ENCODE measurements around the gene GSK3B. TPM values are rescaled to one million over a fixed set of nuclear protein-coding genes. Genes with fewer than 3 reads are reported as not detected.

GSK3B gene
- polyA plus RNA-seq, 1 donor (not counting 4 experiments of a cell fraction or from before 2014, with no cell fraction given) = 73.3 TPM

DNA sequence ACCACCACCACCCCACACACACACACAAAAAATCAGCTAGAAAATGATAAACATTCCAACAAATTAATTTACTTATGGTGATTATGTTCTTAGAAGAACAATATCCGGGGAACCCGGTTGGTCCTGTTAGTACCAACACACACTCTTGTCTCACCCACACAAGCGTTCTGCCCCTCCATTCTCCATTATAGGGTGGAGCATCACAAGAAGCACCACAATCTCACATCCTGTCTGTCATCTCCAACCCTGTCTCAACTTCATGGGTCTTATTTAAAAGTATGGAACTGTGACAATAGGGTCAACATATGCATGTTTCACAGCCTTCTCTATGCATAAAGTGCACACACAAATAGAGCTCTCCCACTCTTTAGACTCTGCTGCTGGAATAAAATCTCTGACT, 5.6 kb downstream of the GSK3B start:
- Histone ChIP-seq H3K9me1 (ENCODE audit: control insufficient read depth, extremely low read depth, insufficient read depth, low read length) (no peaks in the 10 kb centered on the region), H3K4me2 (ENCODE audit: control insufficient read depth, extremely low read depth, insufficient read depth, low read depth, low read length) (peak overlapping the region; percentile 93), H3K9ac (ENCODE audit: control insufficient read depth, extremely low read depth, insufficient read depth, low read length) (no peak overlapping the region), H3K79me2 (ENCODE audit: control insufficient read depth, insufficient read depth, low read length) (peaks cover 100% of the 10 kb centered on the region), H3K4me1 (ENCODE audit: control insufficient read depth, extremely low read depth, insufficient read depth, low read length) (peaks cover 22% of the 10 kb centered on the region), H4K20me1 (ENCODE audit: control insufficient read depth, extremely low read depth, insufficient read depth, low read length) (peaks cover 22% of the 10 kb centered on the region), H3K27ac (ENCODE audit: control insufficient read depth, insufficient read depth, low read length) (no peak overlapping the region), H3K4me3 (ENCODE audit: control insufficient read depth in 2 of 3, extremely low read depth in 1 of 3, insufficient read depth in 2 of 3, low read depth in 1 of 3, low read length in 3 of 3) (peak overlapping the region; percentile 7 to 23 (median 18)), H3K9me3 (ENCODE audit: control insufficient read depth, low read depth, low read length) (no peaks in the 10 kb centered on the region), H2AFZ (ENCODE audit: control insufficient read depth, low read length) (no peak overlapping the region), H3K27me3 (ENCODE audit: control insufficient read depth, extremely low read depth, insufficient read depth, low read length) (no peaks in the 10 kb centered on the region), H3K36me3 (ENCODE audit: control insufficient read depth in 2 of 2, extremely low read depth in 1 of 2, insufficient read depth in 2 of 2, low read length in 2 of 2) (peaks cover 2 to 4% of the 10 kb centered on the region in 2 experiments)
- no peak for DNase-seq (ENCODE audit: low read depth, low spot score)
- FAIRE-seq = no peak
- TF ChIP-seq, protein P1, sequence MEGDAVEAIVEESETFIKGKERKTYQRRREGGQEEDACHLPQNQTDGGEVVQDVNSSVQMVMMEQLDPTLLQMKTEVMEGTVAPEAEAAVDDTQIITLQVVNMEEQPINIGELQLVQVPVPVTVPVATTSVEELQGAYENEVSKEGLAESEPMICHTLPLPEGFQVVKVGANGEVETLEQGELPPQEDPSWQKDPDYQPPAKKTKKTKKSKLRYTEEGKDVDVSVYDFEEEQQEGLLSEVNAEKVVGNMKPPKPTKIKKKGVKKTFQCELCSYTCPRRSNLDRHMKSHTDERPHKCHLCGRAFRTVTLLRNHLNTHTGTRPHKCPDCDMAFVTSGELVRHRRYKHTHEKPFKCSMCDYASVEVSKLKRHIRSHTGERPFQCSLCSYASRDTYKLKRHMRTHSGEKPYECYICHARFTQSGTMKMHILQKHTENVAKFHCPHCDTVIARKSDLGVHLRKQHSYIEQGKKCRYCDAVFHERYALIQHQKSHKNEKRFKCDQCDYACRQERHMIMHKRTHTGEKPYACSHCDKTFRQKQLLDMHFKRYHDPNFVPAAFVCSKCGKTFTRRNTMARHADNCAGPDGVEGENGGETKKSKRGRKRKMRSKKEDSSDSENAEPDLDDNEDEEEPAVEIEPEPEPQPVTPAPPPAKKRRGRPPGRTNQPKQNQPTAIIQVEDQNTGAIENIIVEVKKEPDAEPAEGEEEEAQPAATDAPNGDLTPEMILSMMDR (optimal IDR thresholded peaks at IDR 0.05 in 1 of 3, IDR thresholded peaks at IDR 0.05 in 1 of 3, conservative IDR thresholded peaks at IDR 0.05 in 1 of 3; ENCODE audit: extremely low read depth in 1 of 3, insufficient read depth in 2 of 3, low read length in 3 of 3) = no peak
- TF ChIP-seq EZH2 (IDR thresholded peaks at IDR 0.05; ENCODE audit: low read length) = no peak
- dilution Hi-C loops (cut with MboI; ENCODE audit: extremely low pct_ligation_motif_present, low sequenced_read_pairs) = no loop called here

DNA sequence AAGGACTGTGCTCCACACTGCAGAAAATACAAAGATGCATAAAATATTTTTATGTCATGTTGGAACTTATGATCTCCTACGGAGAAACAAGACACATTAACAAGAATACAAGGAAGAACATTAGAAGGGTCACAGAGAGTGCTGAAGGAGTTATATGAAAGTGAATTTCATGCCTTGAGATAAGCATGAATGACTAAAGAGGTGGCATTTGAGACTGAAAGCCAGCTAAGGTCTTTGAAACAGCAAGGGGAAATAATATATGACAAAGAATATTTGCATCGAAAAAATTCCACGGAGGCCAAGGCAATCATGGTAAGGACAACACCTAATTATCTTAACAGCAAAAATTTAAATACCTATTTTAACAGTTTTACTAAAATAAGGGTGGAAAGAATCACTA, 12.5 kb downstream of the GSK3B start:
- DNase-seq (ENCODE audit: low read depth, low spot score) (no peak), FAIRE-seq (no peak)
- peaks cover 3% of the 10 kb centered on the region for H3K4me1 ChIP-seq (ENCODE audit: control insufficient read depth, extremely low read depth, insufficient read depth, low read length)
- dilution Hi-C loops (cut with MboI; ENCODE audit: extremely low pct_ligation_motif_present, low sequenced_read_pairs) = no loop called here
- no peak overlapping the region for H3K9ac ChIP-seq (ENCODE audit: control insufficient read depth, extremely low read depth, insufficient read depth, low read length)
- no peaks in the 10 kb centered on the region for H3K9me3 ChIP-seq (ENCODE audit: control insufficient read depth, low read depth, low read length)
- H4K20me1 ChIP-seq (ENCODE audit: control insufficient read depth, extremely low read depth, insufficient read depth, low read length) = peaks cover 32% of the 10 kb centered on the region
- TF ChIP-seq, protein P1 (optimal IDR thresholded peaks at IDR 0.05 in 1 of 3, IDR thresholded peaks at IDR 0.05 in 1 of 3, conservative IDR thresholded peaks at IDR 0.05 in 1 of 3; ENCODE audit: extremely low read depth in 1 of 3, insufficient read depth in 2 of 3, low read length in 3 of 3) = no peak
- no peak for TF ChIP-seq EZH2 (IDR thresholded peaks at IDR 0.05; ENCODE audit: low read length)
- H3K79me2 ChIP-seq (ENCODE audit: control insufficient read depth, insufficient read depth, low read length) = peaks cover 98% of the 10 kb centered on the region
- peaks cover 0 to 2% of the 10 kb centered on the region in 2 experiments for H3K36me3 ChIP-seq (ENCODE audit: control insufficient read depth in 2 of 2, extremely low read depth in 1 of 2, insufficient read depth in 2 of 2, low read length in 2 of 2)
- H3K4me3 ChIP-seq (ENCODE audit: control insufficient read depth in 2 of 3, extremely low read depth in 1 of 3, insufficient read depth in 2 of 3, low read depth in 1 of 3, low read length in 3 of 3) = no peak overlapping the region
- H2AFZ ChIP-seq (ENCODE audit: control insufficient read depth, low read length) = no peak overlapping the region
- no peaks in the 10 kb centered on the region for H3K9me1 ChIP-seq (ENCODE audit: control insufficient read depth, extremely low read depth, insufficient read depth, low read length)
- H3K27ac ChIP-seq (ENCODE audit: control insufficient read depth, insufficient read depth, low read length) = no peak overlapping the region
- H3K27me3 ChIP-seq (ENCODE audit: control insufficient read depth, extremely low read depth, insufficient read depth, low read length) = no peaks in the 10 kb centered on the region
- H3K4me2 ChIP-seq (ENCODE audit: control insufficient read depth, extremely low read depth, insufficient read depth, low read depth, low read length) = no peak overlapping the region
